Transverse colon (tissue), 3 donors: ENCODE data around the gene RAB36.

Experiments used
- CTCF ChIP-seq, 5 experiments: fragments of 200-600 bp in 3 of 5; fragments of 450-650 bp in 2 of 5; sonication (generic) in 3 of 5; IDR thresholded peaks; 1 replicate in 2 of 5; 2 replicates in 3 of 5; pipeline ENCODE4 v1.5.1; 2016 to 2017; ENCODE audit warnings: antibody characterized with exemption in 5 of 5, inconsistent platforms in 3 of 5, mild to moderate bottlenecking in 2 of 5, moderate library complexity in 1 of 5
- POLR2A ChIP-seq: fragments of 450-650 bp; IDR thresholded peaks from one replicate; pipeline ENCODE4 v1.6.1; 2016; ENCODE audit warnings: antibody characterized with exemption, mild to moderate bottlenecking, moderate library complexity

- TF ChIP-seq CTCF (IDR thresholded peaks at IDR 0.05) (no peak), POLR2A (no peak)
Observed at GRCh38 chr22:23187871-23188700, 42.8 kb downstream of the RAB36 start.
